Effector memory CD4-positive, alpha-beta T cell (primary cell): Measurements from ENCODE around the gene MRPS15.

Experiments used
- DNase-seq, 3 donors: peaks; one replicate each; pipeline ENCODE4 v3.0.0-alpha.2; 2020
- H3K27ac ChIP-seq: 2 replicates; pipeline ENCODE4 v1.7.0; 2013; ENCODE audit warnings: mild to moderate bottlenecking, low read length, moderate library complexity; ENCODE audit not compliant: insufficient read depth, poor library complexity, severe bottlenecking
- H3K27me3 ChIP-seq: replicated peaks from 2 replicates; pipeline ENCODE4 v1.7.0; 2013; ENCODE audit warnings: mild to moderate bottlenecking, low read length; ENCODE audit not compliant: insufficient read depth, control insufficient read depth, poor library complexity, severe bottlenecking
- H3K36me3 ChIP-seq: 2 replicates; pipeline ENCODE4 v1.7.0; 2013; ENCODE audit warnings: mild to moderate bottlenecking, low read length, moderate library complexity; ENCODE audit not compliant: control insufficient read depth, insufficient read depth
- H3K4me1 ChIP-seq: 2 replicates; pipeline ENCODE4 v1.7.0; 2013; ENCODE audit warnings: low read length, mild to moderate bottlenecking; ENCODE audit not compliant: control insufficient read depth, insufficient read depth, poor library complexity, severe bottlenecking
- H3K4me3 ChIP-seq: 2 replicates; pipeline ENCODE4 v1.7.0; 2013; ENCODE audit warnings: low read length, low read depth, mild to moderate bottlenecking; ENCODE audit not compliant: insufficient read depth, poor library complexity, severe bottlenecking
- H3K9me3 ChIP-seq: 2 replicates; pipeline ENCODE4 v1.7.0; 2013; ENCODE audit warnings: mild to moderate bottlenecking, low read length, moderate library complexity; ENCODE audit not compliant: control insufficient read depth

Gene MRPS15

DNA sequence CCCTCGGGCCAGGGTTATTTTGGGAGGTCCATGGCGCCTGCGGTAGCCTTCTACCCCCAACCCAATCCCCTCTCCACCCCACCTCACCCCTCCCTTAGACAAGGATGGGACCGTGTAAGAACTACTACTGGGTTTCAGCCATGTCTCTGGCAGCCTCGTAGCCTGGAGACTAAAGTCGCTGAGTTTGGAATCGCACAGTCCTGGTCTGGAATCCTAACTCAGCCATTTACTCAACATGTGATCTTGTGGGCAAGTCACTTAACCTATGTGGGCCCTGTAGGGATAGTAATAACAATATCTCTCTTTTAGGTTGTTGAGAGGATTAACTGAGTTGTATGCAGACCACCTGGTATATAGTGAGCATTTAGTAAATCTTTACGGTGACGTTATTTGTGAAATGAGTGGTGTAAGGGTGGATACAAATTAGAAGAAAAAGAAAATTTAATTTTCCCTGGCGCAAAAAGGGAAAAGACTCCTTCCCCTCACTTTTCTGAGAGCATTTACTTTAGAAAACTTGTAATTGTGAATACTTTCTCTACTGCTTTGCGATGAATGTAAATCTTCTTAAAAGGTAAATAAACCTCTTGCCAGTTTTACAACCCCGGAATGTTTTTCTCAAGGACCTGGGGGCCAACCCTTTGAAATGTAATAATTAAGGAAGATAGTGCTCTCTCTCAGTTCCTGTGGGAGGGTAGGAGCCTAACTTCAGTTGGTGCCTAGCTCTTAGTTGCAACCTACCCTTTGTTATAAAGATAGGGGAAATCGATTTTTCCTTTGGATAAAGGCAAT, 615 bp upstream of the MRPS15 start:
- no peaks in the 10 kb centered on the region for H3K9me3 ChIP-seq
- H3K27me3 ChIP-seq, result no peaks in the 10 kb centered on the region
- H3K36me3 ChIP-seq, result peaks cover 14% of the 10 kb centered on the region
- peaks cover 12% of the 10 kb centered on the region for H3K4me1 ChIP-seq
- peak overlapping the region; percentile 80 for H3K27ac ChIP-seq
- H3K4me3 ChIP-seq, result peak overlapping the region; percentile 96
- DNase-seq, result peak in 1 of 3 donors; percentile 6

DNA sequence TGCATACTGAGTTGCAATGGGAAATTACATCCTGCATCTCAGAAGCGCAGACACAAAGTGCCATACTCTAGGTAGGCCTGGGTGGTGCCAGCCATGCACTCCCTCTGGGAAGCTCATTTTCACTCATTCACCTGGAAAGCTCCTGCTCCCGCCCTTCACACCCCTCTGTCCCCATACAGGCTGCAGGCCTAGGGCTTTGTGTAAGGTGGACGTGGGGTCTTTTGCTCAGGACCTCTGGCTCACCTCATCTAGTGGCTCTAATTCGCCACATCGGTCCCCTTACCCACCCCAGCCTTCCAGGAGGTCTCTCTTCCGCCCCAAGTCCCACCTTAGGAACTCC, 751 bp downstream of the MRPS15 start:
- H3K36me3 ChIP-seq, result peaks cover 17% of the 10 kb centered on the region
- H3K9me3 ChIP-seq, result no peaks in the 10 kb centered on the region
- DNase-seq, result no peak
- H3K27me3 ChIP-seq, result no peaks in the 10 kb centered on the region
- peak overlapping the region; percentile 96 for H3K4me3 ChIP-seq
- H3K4me1 ChIP-seq, result peaks cover 12% of the 10 kb centered on the region
- peak overlapping the region; percentile 80 for H3K27ac ChIP-seq

DNA sequence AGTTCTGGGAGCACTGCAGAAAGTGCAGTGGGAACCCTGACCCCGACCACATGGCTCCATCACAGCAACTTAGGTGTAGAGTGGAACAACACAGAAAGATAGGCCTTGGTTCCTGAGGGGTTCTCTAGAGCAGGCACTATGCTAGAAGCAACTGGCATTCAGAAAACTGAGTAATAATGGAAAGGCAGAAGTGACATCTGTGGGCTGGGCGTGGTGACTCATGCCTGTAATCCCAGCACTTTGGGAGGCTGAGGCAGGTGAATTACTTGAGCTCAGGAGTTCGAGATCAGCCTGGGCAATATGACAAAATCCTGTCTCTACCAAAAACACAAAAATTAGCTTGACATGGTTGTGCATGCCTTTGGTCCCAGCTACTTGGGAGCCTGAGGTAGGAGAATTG, 5.3 kb downstream of the MRPS15 start:
- Histone ChIP-seq H3K9me3 (no peaks in the 10 kb centered on the region), H3K4me3 (no peak overlapping the region), H3K27me3 (no peaks in the 10 kb centered on the region), H3K36me3 (peaks cover 39% of the 10 kb centered on the region), H3K27ac (no peak overlapping the region), H3K4me1 (peaks cover 26% of the 10 kb centered on the region)
- no peak for DNase-seq

DNA sequence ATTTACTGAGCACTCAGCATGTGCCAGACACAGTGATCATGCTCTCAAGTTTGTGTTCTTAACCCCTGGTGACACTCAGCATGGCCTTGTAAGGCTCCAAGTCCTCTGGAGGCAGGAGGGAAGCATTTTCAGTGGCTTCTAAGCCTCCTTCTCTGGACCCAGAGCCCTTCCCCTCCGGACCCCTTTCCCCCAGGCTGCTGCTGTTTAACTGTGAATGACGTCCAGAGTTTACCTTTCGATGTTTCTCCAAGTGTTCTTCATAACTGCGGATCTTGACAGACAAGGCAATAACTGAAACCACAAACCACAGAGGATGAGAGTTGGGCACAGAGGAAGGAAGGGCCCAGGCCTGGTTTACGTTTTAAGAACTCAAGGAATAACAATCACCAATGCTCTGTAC, 6.5 kb downstream of the MRPS15 start:
- Histone ChIP-seq H3K4me3 (peak overlapping the region; percentile 11), H3K27ac (peak overlapping the region; percentile 8), H3K4me1 (peaks cover 19% of the 10 kb centered on the region), H3K9me3 (no peaks in the 10 kb centered on the region), H3K27me3 (no peaks in the 10 kb centered on the region), H3K36me3 (peaks cover 39% of the 10 kb centered on the region)
- no peak for DNase-seq

DNA sequence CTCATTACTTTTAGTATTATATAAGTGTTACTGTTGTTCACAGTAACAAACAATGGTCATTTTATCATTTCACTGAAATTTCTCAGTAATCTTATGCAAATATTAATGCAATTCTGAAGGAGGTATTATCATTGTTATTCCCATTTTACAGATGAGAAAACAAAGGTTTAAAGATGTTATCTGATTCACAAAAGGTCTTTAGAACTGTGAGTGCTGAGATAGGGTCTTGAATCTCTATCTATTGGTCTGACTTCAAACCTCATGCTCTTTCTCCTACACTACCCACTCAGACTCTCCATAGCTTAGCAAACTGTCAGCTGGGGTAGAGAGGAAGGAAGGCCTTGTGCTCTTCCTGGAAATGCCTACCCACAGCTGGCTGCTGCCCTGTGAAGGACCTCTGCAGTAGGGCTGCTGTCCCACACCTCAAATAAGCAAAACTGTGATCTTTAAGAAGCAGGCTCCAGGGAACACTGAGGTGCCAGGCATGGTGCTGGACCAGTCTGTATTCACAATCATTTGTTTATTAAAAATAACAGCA, 7.7 kb downstream of the MRPS15 start:
- no peak overlapping the region for H3K27ac ChIP-seq
- no peak for DNase-seq
- H3K27me3 ChIP-seq, result no peaks in the 10 kb centered on the region
- peaks cover 39% of the 10 kb centered on the region for H3K36me3 ChIP-seq
- H3K4me3 ChIP-seq, result no peak overlapping the region
- H3K4me1 ChIP-seq, result peaks cover 19% of the 10 kb centered on the region
- no peaks in the 10 kb centered on the region for H3K9me3 ChIP-seq

DNA sequence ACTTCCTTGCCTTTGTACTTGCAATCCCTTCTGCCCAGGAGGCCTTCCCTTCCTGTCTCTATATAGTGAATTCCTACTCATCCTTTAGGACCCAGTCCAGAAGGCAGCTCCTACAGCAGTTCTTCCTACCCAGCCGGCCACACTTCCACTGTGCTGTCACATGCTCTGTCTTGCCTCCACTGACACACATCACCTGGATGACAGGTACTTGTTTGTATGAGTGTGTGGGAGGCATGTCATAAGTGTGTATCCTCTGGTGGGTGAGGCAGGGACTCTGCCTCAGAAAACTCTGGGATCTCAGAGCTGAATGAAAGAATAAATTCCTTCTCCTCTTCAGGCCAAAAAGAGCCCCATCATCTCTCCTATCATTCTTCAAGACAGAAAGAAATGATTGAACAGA, 8.8 kb downstream of the MRPS15 start:
- DNase-seq, result no peak
- Histone ChIP-seq H3K9me3 (no peaks in the 10 kb centered on the region), H3K27ac (no peak overlapping the region), H3K27me3 (no peaks in the 10 kb centered on the region), H3K4me3 (no peak overlapping the region), H3K4me1 (peaks cover 19% of the 10 kb centered on the region), H3K36me3 (peaks cover 28% of the 10 kb centered on the region)

DNA sequence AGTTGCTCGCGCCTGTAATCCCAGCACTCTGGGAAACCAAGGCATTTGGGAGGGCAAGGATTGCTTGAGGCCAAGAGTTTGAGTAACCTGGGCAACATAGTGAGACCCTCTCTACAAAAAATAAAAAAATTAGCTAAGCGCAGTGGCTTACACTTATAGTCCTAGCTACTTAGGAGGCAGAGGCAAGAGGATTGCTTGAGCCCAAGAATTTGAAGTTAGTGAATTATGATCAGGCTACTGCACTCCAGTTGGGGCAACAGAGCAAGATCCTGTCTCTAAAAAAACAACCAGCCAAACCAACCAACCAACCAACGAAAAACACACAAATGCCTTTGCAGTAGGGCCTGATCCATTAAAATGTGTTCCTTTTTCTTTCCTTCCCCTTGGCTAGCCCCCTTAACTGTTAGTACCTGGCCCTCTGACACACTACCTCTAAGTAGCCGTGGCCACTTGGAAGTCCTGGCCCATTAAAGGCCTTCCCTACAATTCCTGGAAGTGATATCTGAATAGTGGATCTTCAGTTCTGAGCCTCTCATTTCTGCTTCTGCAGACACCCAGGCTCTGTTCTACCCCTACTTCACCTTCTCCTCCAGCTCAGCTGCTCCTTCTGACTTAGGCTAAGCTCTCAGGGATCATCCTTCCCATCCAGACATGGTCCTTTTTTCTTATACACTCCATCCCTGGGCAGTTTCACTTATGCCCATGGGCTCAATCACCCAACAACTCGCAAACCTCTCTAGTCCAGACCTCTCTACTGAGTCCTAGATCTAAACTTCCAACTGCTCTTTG, 10.4 kb downstream of the MRPS15 start:
- Histone ChIP-seq H3K9me3 (no peaks in the 10 kb centered on the region), H3K27me3 (no peaks in the 10 kb centered on the region), H3K27ac (no peak overlapping the region), H3K4me1 (peaks cover 24% of the 10 kb centered on the region), H3K4me3 (no peak overlapping the region), H3K36me3 (peaks cover 22% of the 10 kb centered on the region)
- no peak for DNase-seq

DNA sequence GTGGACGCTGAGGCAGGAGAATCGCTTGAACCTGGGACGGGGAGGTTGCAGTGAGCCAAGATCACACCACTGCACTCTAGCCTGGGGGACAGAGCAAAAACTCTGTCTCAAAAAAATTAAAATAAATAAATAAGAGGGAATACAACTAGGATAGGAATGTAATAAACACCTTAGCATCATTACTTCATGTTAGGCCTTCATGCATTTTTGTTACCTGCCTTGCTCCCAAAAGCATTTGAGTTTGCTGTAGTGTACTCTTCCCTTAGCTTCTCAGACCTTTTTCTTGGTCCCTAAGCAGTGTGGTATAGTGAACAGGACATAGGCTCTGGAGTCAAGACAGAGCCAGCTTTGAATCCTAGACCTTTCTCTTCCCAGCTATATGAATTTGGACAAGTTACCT, 11.1 kb downstream of the MRPS15 start:
- DNase-seq, result no peak
- Histone ChIP-seq H3K4me3 (no peak overlapping the region), H3K4me1 (peaks cover 20% of the 10 kb centered on the region), H3K27ac (no peak overlapping the region), H3K27me3 (no peaks in the 10 kb centered on the region), H3K9me3 (no peaks in the 10 kb centered on the region), H3K36me3 (peaks cover 22% of the 10 kb centered on the region)

DNA sequence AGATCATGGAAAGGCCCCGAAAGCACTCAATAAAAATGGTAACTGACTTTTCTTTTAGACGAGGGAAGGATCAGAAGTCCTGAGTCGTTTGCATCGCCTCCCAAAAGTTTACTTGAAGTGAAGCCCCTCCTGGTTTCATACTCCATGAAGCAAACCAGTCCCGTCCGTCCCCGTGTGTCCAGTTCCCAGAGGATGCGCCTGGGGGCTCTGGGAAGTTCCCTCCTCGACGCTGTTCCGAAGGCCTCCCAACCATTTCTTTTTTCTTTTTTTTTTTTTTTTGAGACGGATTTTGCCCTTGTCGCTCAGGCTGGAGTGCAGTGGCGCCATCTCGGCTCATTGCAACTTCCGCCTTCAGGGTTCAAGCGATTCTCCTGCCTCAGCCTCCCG, 13.3 kb downstream of the MRPS15 start:
- H3K4me3 ChIP-seq, result peak overlapping the region; percentile 77
- peaks cover 18% of the 10 kb centered on the region for H3K36me3 ChIP-seq

More for the DNA sequence above, 13.3 kb downstream of the MRPS15 start:
- no peaks in the 10 kb centered on the region for H3K9me3 ChIP-seq
- peaks cover 5% of the 10 kb centered on the region for H3K4me1 ChIP-seq
- H3K27me3 ChIP-seq, result no peaks in the 10 kb centered on the region
- DNase-seq, result no peak
- H3K27ac ChIP-seq, result peak overlapping the region; percentile 86
